Measurements from ENCODE around the gene ANKRD17.

DNA sequence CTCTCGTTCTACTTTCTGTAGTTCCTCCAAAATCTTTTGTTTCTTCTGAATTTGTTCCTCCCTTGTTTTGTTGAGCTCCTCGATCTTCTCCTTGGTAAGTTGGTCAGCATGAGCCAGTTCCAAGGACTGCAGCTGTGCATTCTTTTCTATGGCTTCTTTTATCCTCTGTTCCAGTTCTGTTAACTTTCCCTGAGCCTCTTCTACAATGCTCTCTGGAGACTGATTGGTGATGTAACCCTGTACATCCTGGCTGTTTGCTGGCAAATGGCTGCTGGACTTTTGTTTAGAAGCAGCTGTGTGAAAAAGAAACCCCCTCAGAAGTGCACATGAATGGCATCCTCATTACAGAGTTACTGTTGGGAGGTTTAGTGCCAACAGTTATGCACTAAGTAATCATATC is 118.6 kb downstream of the ANKRD17 start:
- TF ChIP-seq EP300 (IDR thresholded peaks at IDR 0.05) = no peak
- TF ChIP-seq, protein P1, sequence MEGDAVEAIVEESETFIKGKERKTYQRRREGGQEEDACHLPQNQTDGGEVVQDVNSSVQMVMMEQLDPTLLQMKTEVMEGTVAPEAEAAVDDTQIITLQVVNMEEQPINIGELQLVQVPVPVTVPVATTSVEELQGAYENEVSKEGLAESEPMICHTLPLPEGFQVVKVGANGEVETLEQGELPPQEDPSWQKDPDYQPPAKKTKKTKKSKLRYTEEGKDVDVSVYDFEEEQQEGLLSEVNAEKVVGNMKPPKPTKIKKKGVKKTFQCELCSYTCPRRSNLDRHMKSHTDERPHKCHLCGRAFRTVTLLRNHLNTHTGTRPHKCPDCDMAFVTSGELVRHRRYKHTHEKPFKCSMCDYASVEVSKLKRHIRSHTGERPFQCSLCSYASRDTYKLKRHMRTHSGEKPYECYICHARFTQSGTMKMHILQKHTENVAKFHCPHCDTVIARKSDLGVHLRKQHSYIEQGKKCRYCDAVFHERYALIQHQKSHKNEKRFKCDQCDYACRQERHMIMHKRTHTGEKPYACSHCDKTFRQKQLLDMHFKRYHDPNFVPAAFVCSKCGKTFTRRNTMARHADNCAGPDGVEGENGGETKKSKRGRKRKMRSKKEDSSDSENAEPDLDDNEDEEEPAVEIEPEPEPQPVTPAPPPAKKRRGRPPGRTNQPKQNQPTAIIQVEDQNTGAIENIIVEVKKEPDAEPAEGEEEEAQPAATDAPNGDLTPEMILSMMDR (IDR thresholded peaks at IDR 0.05) = no peak
- no peak for TF ChIP-seq POLR2A (IDR thresholded peaks at IDR 0.05)
- no peak for TF ChIP-seq POLR2AphosphoS5 (IDR thresholded peaks at IDR 0.05)

All from sigmoid colon (tissue), 4 donors.